Measurements from ENCODE around the gene CFAP61.

Gene CFAP61

GRCh38 chr20:20031790-20032189, 20.5 kb upstream of the CFAP61 start:
- no peak for DNase-seq (ENCODE audit: low read depth)

- no peak for DNase-seq (ENCODE audit: low read depth)
These were observed 17.8 kb upstream of the CFAP61 start for GRCh38 chr20:20034486-20034885.

GRCh38 chr20:20036756-20037155, 15.6 kb upstream of the CFAP61 start:
- DNase-seq (ENCODE audit: low read depth) = no peak

DNA sequence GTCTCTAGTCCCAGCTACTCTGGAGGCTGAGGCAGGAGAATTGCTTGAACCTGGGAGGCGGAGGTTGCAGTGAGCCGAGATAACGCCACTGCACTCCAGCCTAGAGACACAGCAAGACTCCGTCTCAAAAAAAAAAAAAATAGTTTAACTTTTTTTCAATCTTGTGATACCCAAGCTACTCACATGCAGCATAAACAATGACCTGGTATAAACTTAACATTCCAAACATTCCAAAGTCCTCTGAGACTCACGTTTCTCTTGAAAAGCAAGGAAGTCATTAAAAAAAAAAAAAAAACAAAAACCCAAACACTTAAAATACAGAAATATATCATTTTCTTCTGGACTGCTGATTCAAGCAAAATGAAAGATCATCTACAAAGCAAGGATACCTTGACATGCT, 14.4 kb upstream of the CFAP61 start:
- DNase-seq (ENCODE audit: low read depth) = no peak

DNA sequence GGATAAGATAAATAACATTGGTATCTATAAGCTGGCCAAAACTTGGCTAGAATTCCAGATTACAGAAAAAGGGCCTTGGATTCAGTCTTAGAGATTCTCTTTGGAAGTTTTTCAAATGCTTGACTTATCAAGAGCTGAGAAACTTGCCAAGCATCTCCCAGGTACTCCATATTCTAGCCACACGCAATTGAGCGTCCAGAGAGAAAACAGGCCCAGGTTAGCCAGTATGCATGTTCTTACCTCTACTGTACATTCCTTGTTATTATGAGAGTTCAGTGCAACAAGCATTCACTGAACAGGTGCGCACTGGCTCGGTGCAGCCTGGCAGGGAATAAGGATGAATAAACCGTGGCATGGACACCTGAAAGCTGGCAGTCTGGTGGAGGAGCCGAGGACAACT, 13.7 kb upstream of the CFAP61 start:
- DNase-seq (ENCODE audit: low read depth) = no peak

DNA sequence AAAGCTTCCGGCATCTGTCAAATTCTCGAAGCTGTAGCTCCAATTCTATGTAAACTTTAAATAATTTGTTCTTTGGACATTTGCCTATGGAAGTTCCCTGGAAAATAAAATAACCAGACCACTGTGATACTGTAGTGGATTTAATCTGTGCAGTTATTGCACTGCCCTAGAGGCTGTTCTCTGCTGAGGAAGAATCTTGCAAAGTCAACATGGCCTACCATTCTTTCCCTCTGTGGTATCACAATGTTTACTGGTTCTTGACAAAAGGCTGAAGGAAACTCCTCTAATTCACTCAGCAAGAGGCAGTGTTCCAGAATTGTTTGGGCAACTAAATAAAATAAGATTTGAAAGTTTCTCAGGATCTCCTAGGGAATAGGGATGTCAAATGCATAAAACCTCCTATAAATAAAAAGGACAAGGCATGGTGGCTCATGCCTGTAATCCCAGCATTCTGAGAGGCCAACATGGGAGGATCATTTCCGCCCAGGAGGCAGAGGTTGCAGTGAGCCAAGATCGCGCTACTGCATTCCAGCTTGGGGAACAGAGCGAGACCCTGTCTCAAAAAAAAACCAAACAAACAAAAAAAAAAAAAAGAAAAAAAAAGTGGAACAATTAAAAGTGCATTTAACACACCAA, 12.5 kb upstream of the CFAP61 start:
- no peak for DNase-seq (ENCODE audit: low read depth)

DNA sequence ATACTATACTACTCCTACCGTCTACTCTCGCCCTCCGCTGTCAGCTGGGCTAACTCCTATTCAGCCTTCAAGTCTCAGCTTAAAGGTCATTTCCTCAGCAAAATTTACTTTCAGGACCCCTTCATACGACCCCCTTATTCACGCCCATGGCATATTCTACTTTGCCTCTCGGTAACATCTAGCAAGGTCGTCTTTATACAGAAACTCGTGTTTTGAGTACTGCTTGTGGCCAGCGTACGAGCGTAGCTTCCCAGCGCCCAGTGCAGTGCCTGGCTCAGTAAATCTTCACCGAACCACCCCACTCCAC, 612 bp upstream of the CFAP61 start:
- DNase-seq (ENCODE audit: low read depth) = no peak

DNA sequence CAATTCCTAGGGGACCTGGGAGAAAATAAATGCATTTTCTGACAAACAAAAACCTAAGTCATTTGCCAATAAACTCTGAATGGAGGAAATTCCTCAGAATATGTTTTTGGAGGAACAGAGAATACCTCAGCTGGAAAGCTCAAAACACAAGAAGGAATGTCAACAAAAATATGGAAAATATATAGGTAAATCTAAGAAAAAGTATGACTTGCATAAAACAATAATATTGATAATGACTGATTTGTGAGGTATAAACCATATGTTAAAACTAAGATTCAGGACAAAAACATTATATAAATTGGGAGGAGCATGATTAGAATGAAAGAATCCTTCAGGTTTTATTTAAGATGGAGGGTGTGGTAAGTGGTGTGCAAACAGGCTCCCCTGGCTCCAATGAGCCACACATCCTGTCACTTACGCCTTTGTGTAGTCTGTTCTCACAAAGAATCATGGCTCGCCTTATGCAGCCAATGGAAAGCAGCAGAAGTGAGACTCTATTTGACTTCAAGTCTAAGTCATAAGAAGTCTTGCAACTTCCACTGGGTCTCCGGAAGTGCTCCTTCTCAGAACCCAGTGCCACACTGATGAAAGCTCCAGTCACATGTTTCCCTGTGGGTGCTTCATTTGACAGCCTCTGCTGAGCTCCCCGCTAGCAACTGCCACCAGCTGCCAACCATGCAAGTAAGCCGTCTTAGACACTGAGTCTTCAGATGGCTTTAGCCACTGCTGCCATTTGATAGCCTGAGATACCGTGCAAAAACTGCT, 8.1 kb downstream of the CFAP61 start:
- DNase-seq (ENCODE audit: low read depth) = no peak

GRCh38 chr20:20063941-20064702, 11.8 kb downstream of the CFAP61 start:
- no peak for DNase-seq (ENCODE audit: low read depth)

GRCh38 chr20:20065361-20065760, 13.0 kb downstream of the CFAP61 start:
- DNase-seq (ENCODE audit: low read depth) = no peak

DNA sequence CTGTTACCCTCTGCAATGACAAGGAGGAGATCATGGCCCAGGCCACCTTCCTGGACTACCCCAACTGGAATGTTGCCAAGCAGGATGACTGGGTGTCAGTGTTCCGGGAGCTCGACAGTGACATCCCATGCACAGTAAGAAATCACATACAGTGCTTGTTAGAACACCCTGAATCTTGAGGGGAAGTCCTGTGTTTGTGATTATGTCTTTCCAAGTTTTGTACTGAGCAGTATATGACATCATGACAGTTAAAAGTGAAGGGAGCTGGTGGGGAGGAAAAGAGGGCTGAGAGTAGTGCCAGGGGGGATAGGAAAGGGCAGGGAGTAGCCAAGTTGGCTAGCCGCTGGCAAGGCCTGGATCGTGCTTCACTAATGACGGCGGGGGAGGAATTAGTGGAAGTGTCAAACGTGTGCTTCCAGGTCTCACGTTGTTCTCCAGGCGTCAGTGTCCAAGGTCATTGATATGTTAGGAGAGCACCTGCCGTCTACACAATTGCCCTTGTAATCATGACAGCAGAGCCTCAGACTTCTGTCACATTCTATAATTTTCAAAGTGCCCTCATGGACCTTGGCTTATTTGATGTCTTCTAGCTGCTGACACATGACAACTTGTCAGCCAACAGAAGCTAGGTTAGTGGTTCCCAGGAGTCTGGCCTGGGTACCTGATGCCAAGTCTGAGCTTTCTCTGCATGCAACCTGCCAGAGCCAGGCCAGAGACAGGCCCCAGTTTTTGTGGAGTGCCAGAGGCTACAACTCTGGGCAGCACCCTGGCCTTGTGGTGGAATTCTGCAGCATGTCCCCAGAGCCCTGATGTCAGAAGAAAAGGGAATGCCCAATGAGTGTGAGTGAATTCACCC, 18.8 kb downstream of the CFAP61 start:
- no peak for DNase-seq (ENCODE audit: low read depth)

GRCh38 chr20:20073801-20074371, 21.6 kb downstream of the CFAP61 start:
- DNase-seq (ENCODE audit: low read depth) = no peak

GRCh38 chr20:20075032-20075431, 22.7 kb downstream of the CFAP61 start:
- DNase-seq (ENCODE audit: low read depth) = no peak

DNA sequence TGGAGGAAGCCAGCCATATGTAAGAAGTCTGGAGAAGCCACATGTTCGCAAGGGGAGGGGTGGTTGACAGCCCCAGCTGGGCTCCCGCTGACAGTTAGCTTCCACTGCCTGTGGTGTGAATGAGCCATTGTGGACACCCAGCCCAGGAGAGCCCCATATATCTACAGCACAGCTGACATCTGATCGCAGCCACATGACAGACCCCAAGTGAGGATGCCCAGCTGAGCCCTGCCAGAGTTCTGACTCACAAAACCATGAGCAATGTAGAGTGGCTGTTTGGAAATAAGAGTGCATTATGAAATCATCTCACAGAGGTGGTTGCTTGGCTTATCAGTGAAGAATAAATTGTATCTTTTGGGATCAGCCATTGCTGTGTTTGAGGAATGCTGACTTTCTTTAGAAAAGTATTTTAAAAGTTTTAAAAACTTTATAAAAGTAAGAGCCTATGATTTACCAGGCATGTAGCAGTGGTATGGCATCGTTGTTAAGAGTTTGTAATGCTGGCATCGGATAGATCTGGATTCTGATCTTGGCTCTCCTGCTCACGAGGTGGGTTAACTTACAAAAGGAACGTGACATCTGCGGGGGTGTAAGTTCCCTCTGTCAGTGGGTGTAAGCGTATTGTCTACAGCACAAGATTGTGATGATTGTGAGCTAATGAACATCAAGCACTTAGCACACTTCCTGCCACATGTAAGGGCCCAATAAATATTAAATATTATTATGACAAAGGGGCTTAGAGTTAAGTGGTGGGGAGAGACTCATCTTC, 24.1 kb downstream of the CFAP61 start:
- no peak for DNase-seq (ENCODE audit: low read depth)

DNA sequence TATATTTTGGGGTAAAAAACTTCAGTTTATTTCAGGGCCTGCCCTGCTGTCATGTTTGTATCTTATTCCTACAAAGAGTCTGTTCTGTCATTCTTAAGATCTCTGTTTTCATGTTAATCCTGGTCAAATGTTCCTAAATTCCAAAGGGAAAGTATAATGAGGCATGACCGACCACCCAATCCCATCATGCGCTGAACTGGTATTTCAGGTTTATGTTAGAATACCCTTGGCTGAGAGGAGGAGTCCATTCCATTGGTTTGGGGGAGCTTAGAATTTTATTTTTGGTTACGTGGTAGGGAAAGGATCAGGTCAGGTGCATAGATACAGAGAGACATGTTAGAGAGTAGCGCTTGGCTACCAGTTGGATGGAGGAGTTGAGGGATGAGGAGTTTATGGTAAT, 25.7 kb downstream of the CFAP61 start:
- no peak for DNase-seq (ENCODE audit: low read depth)

DNA sequence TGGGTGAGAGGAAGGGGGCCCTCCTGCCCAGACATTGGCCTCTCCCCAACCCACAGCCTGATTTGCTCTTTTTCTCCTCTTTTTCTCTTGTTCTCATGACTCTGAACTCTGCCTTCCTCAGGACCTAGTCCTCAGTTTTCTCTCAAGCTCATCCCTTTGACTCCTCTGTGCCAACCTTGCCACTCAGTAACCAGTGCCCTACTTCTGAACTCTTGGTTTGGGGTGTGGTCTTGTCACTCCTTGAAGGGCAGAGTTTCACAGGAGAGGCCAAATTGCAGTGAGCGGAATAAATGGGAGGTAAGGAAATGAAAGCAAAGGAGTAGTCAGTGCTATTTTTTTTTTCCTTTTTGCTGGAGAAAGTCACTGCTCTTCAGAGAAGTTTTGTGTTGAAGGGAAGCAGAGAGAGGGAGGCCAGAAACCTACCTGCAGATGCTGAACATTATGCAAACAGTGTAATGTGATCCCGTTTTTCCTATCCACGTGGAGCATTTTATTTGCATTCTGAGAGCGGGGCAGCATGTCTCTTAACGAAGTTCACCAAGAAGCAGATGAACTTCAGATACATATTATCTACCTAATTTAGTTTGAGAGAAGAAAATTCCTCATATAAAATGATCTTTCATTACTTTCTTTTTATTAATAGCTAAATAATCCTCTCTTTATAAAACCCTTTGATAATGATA, 26.9 kb downstream of the CFAP61 start:
- DNase-seq (ENCODE audit: low read depth) = no peak

GRCh38 chr20:20083807-20084206, 31.5 kb downstream of the CFAP61 start:
- DNase-seq (ENCODE audit: low read depth) = no peak

DNA sequence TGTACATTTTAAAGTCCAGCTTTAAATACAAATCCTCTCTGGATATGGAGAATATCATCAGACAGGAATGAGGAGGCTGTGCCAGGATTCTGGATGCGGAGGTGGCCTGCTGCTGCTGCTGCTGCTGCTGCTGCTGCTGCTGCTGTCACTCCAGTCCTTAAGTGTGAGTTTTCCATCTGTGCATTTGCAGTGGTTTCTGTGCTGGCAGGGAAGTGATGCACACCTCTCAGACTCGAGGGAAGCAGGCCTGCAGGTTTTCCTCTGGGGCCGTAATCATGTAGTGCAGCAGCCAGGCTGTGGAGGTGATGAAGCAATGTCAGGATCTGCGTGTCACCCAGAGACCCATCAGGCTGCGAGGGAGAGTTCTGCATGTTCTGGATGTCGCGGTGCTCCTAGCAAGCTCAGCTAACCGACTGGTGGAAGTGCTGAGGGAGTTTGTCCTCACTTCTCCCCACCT, 32.0 kb downstream of the CFAP61 start:
- DNase-seq (ENCODE audit: low read depth) = no peak

DNA sequence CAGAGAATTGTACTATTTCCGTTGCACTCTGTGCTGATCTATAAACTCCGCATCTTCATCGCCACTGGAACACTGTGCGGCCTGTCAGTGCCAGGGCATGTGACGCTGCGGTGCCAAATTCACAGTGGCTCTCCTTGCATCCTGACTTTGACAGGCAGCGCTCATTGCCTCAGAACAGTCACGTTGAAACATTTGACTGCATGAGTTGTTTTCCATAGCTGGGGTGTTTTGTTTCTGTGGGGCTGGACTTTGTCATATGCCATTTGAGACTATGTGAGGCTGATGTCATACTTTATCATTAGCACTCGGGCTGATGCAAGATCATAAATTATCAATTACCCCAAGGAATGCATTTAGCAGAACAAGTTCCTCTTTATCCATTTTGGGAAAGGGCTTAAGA, 32.7 kb downstream of the CFAP61 start:
- DNase-seq (ENCODE audit: low read depth) = no peak

DNA sequence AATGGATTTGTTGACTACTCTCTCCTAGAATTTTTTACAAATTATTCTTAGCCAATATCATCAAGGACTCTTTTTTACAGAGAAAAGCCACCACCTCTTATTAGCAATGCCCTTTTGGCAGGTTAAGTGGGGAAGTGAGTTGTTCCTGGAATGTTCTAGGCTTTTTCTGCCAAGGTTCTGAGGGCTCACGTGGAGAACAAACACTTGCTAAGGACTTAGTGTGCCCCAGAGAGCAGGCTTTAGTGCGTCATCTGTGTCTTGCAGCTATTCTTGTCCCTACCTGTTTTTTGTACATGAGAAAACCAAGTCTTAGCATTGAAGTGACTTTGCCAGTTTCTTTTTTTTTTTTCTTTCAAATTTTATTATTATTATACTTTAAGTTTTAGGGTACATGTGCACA, 33.5 kb downstream of the CFAP61 start:
- DNase-seq (ENCODE audit: low read depth) = no peak

GRCh38 chr20:20089018-20089417, 36.7 kb downstream of the CFAP61 start:
- no peak for DNase-seq (ENCODE audit: low read depth)
